Stimulated activated CD4-positive, alpha-beta T cell treated with anti-CD3 and anti-CD28 coated beads, Interleukin-1b, Interleukin-23, amount 100 ng/mL, for 24 hours (primary cell): ENCODE data around the gene MGST2.
"Not testable (repeated sequence)": the region's sequence is repeated elsewhere in the genome, so short reads cannot be mapped to it uniquely, and the experiment has no call there.

Experiments
- DNase-seq, 4 experiments: peaks; one replicate each; pipeline ENCODE4 v3.0.0-alpha.2; 2020; ENCODE audit warnings: low read depth in 4 of 4, low spot score in 1 of 4

MGST2 gene

DNA sequence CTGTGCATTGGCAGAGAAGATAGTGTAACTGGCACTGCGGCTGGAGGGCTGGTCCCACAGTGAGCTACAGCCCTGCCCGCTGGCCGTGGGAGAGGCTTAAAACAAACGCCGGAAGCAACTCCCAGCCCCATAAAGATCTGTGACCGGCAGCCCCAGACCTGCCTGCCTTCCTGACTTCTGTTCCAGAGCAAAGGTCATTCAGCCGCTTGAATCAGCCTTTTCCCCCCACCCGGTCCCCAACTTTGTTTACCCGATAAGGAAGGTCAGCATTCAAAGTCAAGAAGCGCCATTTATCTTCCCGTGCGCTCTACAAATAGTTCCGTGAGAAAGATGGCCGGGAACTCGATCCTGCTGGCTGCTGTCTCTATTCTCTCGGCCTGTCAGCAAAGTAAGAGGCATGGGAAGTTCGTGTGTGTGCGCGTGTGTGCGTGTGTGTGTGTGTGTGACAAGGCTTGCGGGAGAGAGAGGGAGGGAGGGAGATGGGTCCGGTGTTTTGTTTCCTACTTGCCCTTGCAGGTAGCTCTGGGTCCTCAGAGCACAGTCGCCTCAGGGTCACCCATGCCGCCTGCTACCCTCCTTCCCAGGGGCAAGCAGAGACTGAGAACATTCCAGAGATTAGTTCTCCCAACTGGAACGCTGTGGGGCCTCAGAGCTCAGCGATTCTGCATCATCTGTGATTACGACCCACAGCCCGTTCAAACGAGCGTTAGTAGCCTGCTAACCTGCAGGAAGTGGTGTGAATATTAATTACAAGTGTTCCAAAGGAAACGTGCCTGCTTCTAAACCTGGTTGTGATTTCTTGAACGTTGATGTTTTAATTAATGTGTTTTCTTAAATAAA, at the start of gene MGST2:
MGST2 (plus strand) TSS at position 130 of the 840 bp plus-strand sequence; CDS start at position 331, 201 bp downstream.
- DNase-seq, result peak in 1 of 4 experiments; percentile 6

- no peak for DNase-seq
Observed at GRCh38 chr4:139617702-139618490, 47.7 kb upstream of the MGST2 start.

- DNase-seq, result no peak
Observed at GRCh38 chr4:139619644-139620043, 46.0 kb upstream of the MGST2 start.

- no peak for DNase-seq
Observed at GRCh38 chr4:139622901-139623381, 42.7 kb upstream of the MGST2 start.

- DNase-seq, result no peak
Observed at GRCh38 chr4:139624441-139625092, 41.1 kb upstream of the MGST2 start.

GRCh38 chr4:139625093-139625455, 40.5 kb upstream of the MGST2 start:
- no peak for DNase-seq

DNA sequence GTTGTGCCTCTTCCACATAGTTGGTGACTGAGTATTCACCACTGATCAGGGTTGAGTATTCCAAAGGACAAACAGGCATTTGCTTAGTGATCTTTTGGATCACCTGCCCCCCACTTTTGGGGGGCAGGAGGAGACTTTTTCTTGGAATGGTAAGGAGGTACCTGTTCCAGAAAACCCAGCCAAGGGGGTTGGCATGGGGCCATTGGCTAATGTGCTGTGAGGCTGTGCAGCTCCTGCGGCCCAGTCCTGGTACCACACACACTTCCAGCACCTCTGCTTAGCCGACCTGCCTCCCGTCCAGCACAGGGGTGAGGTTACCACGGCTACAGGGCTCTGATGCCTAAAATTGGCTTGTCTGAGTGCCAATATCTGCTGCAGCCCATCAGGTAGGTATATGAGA, 40.1 kb upstream of the MGST2 start:
- DNase-seq, result no peak

DNA sequence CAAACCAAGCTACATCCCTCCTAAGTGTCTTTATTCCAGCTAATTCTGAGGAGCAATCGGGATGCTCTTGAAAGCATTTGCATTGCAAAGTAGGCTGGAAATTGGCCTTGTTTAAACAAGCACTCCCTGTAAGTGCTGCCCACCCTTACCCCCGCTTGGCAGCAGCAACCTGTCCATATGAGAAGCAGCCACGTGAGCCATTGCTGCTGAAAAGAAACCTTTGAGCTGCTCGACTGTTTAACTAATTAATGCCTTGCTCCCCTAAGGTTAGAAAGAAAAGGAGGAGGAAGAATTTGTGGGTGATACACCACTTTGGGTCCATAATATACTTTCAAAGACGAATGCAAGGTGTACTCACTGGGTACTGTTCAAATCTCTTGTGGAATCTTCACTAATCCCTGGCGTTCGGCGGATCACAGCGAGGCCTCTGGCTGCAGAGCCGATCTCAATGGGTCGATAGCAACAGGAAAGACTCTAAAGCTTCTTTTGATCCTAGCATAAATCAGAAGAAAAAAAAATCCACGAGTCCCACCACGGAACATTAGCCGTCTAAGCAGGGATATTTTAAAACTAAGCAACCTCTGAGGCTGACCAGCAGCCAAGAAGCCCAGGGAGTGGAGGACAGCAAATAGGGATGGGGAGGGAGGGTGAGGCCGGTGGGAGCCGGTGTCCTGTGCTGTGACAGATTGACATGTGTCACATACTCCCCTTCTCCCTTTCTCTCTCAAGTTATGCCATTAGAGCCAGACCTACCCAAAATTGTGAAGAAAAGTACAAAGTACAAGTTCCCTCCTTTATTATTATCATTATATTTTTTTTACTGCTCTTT, 37.2 kb upstream of the MGST2 start:
- DNase-seq, result no peak

DNA sequence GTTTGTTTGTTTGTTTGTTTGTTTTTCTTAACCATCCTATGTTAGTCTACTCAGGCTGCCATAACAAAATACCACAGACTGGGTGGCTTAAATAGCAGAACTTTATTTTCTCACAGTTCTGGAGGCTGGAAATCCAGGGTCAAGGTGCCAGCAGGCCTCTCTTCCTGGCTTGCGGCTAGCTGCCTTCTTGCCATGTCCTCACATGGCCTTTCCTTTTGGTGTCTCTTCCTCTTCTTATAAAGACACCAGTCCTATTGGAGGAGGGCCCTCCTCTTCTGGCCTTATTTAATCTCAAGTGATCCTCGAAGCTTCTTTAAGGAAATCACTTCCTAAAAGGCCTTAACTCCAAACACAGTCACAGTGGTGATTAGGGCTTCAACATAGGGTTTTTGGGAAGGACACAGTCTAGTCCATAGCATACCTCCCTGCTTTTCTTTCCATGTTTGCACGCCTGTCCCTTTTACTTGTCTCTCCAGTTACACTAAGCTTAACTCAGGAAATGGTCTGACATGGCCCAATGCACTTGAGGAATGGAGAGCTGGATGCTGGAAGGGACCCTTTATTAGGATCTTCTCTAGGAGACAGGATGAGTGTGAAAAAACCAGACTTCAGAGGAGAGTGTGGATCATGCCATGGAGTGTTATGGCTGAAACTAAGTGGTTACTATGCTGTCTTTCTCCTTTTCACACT, 36.0 kb upstream of the MGST2 start:
- DNase-seq, result no peak

DNA sequence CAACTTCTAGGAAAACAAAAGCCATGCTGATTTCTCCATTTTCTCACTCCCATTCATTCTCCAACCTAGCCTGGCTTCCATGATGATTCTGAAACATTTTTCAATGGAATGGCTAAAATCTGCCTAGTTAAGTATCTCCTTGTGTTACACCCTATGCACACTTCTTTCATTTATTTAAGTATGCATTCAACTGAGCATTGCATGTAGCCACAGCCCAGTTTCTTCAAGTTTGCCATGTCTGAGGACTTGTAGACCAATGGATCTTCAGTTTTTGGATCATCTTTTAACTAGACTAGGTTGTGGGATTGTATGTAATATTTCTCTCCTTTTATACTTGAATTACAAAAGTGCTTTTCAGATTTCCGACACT, 35.5 kb upstream of the MGST2 start:
- no peak for DNase-seq

DNA sequence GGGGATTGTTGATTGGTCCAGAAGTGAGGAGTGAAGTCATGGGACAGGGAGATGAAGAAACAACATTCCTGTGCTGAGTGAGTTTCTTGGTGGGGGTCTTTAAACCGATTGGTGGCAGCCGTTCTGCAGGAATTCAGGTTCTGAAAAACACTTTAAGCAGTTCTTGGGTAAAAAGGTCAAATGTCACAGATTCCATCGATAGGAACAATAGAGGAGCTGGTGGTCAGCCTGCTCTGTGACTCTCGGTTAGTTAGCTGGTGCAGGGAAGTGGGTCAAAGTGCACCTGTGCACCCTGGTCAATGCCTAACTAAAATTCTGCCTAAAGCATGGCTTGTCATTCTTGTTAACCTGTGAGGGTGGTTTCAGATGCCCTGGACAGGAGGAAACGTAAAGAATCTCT, 34.6 kb upstream of the MGST2 start:
- DNase-seq, result no peak

GRCh38 chr4:139631791-139632190, 33.8 kb upstream of the MGST2 start:
- no peak for DNase-seq

- DNase-seq, result not testable (repeated sequence)
Observed at GRCh38 chr4:139632739-139633138, 32.9 kb upstream of the MGST2 start.

DNA sequence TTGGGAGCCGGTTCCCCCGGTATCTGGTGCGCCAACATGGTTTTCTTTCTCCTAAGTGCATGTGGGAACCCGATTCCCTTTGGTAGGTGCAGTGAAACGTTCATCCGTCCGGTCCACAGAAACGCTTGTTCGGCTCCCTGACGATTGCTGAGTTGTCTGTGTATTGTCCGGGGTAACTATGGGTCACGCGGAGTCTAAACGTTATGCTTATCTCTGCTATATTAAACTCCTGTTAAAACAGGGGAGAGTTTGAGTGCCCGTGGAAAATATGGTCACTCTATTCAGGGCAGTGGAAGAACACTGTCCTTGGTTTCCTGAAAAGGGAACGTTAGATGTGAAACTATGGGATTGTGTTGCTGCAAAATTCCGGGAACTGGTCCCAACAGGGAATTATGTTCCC, 32.4 kb upstream of the MGST2 start:
- DNase-seq, result no peak

- DNase-seq, result no peak
Observed at GRCh38 chr4:139633661-139634060, 32.0 kb upstream of the MGST2 start.

- no peak for DNase-seq
Observed at GRCh38 chr4:139635966-139636365, 29.7 kb upstream of the MGST2 start.

DNA sequence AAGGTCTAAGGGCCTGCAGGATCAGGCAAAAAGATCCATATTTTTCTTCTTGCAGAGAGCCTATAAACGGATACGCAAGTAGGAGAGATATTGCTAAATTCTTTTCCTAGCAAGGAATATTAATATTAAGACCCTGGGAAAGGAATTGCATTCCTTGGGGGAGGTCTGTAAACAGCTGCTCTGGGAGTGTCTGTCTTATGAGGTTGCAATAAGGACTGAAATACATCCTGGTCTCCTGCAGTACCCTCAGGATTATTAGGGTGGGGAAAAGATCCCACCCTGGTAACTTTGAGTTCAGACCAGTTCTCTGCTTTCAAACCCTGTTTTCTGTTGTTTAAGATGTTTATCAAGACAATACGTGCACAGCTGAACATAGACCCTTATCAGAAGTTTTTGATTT, 27.3 kb upstream of the MGST2 start:
- DNase-seq, result not testable (repeated sequence)

DNA sequence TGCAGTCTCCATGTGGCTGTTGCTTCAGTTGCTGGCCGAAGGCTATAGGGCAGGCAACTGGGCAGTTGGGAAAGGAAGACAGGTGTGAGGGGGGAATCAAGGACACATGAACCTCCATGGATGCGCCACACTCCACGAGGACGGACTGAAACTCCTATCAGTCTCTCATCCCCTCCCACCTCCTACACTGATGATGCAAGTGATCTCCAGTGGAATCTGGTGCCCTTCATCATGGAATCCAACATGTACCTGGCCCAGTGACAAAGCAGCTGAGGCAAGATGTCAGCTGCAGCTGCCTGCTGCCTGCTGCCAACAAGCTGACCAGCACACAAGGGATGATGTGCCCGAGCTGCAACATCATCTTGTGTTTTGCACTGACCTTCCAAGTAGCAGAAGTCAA, 26.0 kb upstream of the MGST2 start:
- no peak for DNase-seq

GRCh38 chr4:139641218-139641617, 24.4 kb upstream of the MGST2 start:
- no peak for DNase-seq

DNA sequence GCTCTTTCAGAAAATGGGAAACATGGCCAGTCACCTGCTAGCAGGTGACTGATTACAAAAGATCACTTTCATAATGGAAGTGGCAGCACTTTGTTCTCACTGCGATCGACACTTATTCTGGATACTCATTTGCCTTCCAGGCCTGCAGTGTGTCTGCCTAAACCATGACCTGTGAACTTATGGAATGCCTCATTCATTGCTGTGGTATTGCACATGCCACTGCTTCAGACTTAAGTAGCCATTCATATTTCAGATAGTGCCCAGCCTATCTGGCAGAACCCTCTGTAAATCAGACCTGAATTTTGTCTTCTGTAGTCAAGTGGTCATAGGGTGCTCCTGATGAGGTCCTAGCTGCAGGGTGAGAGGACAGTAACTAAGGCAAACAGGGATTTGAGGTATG, 23.3 kb upstream of the MGST2 start:
- DNase-seq, result no peak
